ENCODE measurements around the gene CCL23.
"Not testable (repeated sequence)": the region's sequence is repeated elsewhere in the genome, so short reads cannot be mapped to it uniquely, and the experiment has no call there.

Gene CCL23

DNA sequence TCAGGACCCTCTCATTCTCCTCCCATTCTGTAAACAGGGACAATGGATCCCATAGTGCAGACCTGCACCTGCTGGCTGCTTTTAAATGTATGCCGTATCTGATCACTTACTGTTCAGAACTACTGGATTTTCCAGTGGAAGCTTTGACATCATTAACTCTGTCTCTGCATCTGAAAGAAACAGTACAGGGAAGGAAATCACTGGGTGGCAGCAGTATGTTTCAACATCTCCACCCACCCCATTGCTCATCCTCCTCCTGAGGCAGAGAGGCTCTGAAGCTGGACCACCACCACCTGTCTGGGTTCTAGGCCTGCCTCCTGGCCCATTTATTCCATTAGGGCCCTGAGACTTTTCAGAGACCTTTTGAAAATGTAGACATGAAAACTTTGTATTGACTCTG is 19.0 kb downstream of the CCL23 start:
- no peak overlapping the region for H3K4me3 ChIP-seq (ENCODE audit: low read length)
- no peak for DNase-seq (ENCODE audit: low read depth)

DNA sequence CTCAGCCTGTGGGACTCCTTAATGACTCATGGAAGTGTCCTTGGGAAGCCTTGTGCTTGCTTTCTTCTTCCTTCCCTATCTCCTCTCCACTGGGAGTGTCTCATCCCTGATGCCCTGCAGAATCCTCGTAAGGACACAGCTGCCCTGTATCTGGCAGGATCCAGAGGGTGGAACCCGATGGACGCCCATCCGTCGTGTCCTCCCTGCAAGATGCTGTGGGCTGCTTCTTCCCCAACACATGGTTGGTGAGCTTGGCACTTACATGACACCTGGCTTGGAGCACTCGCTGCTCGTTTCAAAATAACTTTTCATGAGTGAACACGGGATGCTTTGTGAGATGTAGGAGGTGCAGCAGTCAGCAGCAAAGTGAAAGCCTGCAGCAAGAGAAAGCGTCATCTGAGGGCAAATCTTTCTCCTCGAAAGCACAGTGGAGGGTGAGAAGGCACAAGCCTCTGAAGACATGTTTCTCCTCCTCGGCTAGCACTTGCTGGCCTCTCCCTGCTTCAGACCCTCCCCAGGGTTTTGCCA is 19.7 kb downstream of the CCL23 start:
- no peak for DNase-seq (ENCODE audit: low read depth)
- TF ChIP-seq, protein P1, sequence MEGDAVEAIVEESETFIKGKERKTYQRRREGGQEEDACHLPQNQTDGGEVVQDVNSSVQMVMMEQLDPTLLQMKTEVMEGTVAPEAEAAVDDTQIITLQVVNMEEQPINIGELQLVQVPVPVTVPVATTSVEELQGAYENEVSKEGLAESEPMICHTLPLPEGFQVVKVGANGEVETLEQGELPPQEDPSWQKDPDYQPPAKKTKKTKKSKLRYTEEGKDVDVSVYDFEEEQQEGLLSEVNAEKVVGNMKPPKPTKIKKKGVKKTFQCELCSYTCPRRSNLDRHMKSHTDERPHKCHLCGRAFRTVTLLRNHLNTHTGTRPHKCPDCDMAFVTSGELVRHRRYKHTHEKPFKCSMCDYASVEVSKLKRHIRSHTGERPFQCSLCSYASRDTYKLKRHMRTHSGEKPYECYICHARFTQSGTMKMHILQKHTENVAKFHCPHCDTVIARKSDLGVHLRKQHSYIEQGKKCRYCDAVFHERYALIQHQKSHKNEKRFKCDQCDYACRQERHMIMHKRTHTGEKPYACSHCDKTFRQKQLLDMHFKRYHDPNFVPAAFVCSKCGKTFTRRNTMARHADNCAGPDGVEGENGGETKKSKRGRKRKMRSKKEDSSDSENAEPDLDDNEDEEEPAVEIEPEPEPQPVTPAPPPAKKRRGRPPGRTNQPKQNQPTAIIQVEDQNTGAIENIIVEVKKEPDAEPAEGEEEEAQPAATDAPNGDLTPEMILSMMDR (conservative IDR thresholded peaks at IDR 0.05; ENCODE audit: low read length) = no peak

More for the DNA sequence above, 19.0 kb downstream of the CCL23 start:
- TF ChIP-seq, protein P1 (conservative IDR thresholded peaks at IDR 0.05; ENCODE audit: low read length) = no peak

DNA sequence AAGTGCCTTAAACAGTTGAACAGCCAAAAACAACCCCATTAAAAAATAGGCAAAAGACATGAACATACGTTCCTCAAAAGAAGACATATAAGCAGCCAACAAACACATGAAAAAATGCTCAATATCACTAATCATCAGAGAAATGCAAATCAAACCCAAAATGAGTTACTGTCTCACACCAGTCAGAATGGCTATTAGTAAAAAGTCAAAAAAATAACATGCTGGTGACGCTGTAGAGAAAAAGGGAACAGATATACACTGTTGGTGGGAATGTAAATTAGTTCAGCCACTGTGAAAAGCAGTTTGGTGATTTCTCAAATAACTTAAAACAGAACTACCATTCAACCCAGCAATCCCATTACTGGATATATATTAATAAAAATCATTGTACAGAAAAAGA is 22.4 kb downstream of the CCL23 start:
- DNase-seq (ENCODE audit: low read depth); H3K4me3 ChIP-seq (ENCODE audit: low read length): not testable (repeated sequence)

More for the DNA sequence above, 19.7 kb downstream of the CCL23 start:
- H3K4me3 ChIP-seq (ENCODE audit: low read length) = no peak overlapping the region

DNA sequence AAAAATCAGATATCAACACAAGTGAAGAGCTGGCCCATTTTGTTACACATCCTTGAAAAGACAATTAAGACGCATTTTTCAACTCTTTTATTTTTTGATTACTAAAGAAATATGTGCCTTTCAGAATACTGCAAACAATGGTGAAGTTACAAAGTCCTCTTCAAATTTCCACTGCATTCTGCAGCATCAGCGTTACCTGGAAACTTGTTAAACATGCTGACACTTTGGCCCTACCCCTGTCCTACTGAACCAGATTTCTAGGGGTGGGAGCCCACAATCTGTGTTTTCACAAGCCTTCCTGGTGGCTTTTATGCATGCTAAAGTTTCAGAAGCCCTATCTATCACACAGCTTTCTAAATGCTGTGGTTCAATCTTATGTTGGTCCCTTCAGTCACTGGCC is 26.7 kb downstream of the CCL23 start:
- TF ChIP-seq, protein P1 (conservative IDR thresholded peaks at IDR 0.05; ENCODE audit: low read length) = no peak
- DNase-seq (ENCODE audit: low read depth) = no peak

DNA sequence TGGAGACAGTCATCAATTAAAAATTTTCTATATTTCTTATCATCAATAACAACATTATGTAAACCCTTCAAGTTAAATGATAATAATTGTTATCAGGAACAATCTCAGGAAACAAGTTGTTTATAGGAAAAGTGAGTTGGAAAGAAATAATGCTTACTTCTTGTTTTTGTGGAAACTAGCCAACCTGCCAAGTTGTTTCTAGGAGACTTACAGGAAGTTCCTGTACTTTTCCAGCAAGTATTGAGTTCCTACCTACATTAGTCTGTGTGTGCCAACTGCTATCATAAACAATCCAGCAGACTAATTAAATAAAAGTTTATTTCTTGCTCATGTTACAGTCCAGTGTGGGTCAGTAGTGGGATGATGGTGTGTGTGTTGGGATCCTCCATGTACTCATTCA is 29.6 kb downstream of the CCL23 start:
- TF ChIP-seq, protein P1 (conservative IDR thresholded peaks at IDR 0.05; ENCODE audit: low read length) = no peak
- DNase-seq (ENCODE audit: low read depth) = no peak
- H3K4me3 ChIP-seq (ENCODE audit: low read length) = no peak overlapping the region

More for the DNA sequence above, 26.7 kb downstream of the CCL23 start:
- H3K4me3 ChIP-seq (ENCODE audit: low read length) = no peak overlapping the region

DNA sequence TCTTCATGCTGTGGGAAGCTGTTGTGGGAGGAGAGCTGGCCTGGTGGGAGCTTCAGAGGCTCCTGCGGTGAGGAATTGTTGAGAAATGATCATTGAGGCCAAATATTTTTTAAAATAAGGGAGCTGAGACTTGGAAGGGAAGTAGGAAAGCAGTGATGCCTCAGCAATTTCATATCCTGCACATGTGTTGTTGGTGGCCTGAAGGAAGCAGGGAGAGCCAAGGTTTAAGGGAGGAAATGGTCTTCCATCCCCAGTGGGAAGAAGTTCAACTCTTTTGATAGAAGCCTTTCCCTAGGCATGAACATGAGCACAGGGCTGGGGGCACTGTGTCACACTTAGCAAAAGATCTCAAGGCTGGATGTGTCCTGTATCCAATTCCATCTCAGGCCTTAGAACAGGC is 31.1 kb downstream of the CCL23 start, which contains the start of gene CCL14:
Gene CCL14, minus strand, starts transcription at position 87 of the 400 bp plus-strand sequence. Its CDS starts 80 bp downstream, at position 7.
- TF ChIP-seq, protein P1 (conservative IDR thresholded peaks at IDR 0.05; ENCODE audit: low read length) = no peak
- DNase-seq (ENCODE audit: low read depth) = no peak
- no peak within 1 kb of the TSS for H3K4me3 ChIP-seq (ENCODE audit: low read length)

DNA sequence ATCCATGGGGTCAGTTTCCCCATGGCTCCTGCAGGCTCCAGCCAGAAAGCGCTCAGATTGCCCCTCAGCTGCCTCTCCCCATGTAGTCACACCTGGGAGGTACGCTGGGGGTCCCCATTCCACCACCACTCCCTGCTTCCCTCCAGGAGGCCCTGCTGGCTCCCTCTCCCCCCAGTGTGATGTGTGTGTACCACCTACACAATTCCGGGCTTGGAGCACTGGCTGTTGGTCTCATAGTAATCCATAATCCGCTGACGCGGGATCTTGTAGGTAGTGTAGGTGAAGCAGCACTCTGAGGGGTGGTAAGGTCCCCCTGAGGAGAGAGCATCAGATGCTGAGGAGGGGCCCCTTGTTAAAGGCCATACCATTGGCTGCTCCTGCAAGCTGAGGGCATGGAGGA is 33.6 kb downstream of the CCL23 start:
- TF ChIP-seq, protein P1 (conservative IDR thresholded peaks at IDR 0.05; ENCODE audit: low read length) = no peak
- H3K4me3 ChIP-seq (ENCODE audit: low read length) = no peak overlapping the region
- no peak for DNase-seq (ENCODE audit: low read depth)

Measured in AG10803 (cell line).